GM12873 (cell line): ENCODE results near the gene PSD4.

Experiments used
- CTCF ChIP-seq: IDR thresholded peaks from 2 replicates; pipeline ENCODE4 v1.5.1; 2012; ENCODE audit warnings: low read depth, mild to moderate bottlenecking, moderate library complexity, low read length, control low read depth; ENCODE audit not compliant: insufficient read depth; ENCODE audit errors: missing control alignments

PSD4 gene

GRCh38 chr2:113164930-113165585 lies 8.7 kb upstream of the PSD4 start:
- no peak for TF ChIP-seq CTCF

- no peak for TF ChIP-seq CTCF
Measured at GRCh38 chr2:113166187-113166645, 7.6 kb upstream of the PSD4 start.

GRCh38 chr2:113167115-113167932 lies 6.4 kb upstream of the PSD4 start:
- TF ChIP-seq CTCF = no peak

- TF ChIP-seq CTCF = no peak
Measured at GRCh38 chr2:113167962-113168340, 5.8 kb upstream of the PSD4 start.

- no peak for TF ChIP-seq CTCF
Measured at GRCh38 chr2:113169002-113169530, 4.7 kb upstream of the PSD4 start.

- no peak for TF ChIP-seq CTCF
Measured at GRCh38 chr2:113169586-113169985, 4.2 kb upstream of the PSD4 start.

GRCh38 chr2:113171334-113172075 lies 2.3 kb upstream of the PSD4 start:
- TF ChIP-seq CTCF = no peak
